CD4-positive, alpha-beta T cell (primary cell): ENCODE measurements around the gene ZNF717. TPM values are rescaled to one million over a fixed set of nuclear protein-coding genes. Genes with fewer than 3 reads are reported as not detected.
"Not testable (repeated sequence)": the region's sequence is repeated elsewhere in the genome, so short reads cannot be mapped to it uniquely, and the experiment has no call there.

Experiments used
- ATAC-seq: fragments of 200-7000 bp; cut with Tn5 transposase; one replicate; pipeline ENCODE4 v1.10.0; 2022; ENCODE audit warnings: mild to moderate bottlenecking; ENCODE audit not compliant: poor library complexity
- CTCF ChIA-PET: fragments of 350-600 bp; sonication (Branson Sonifier 250); formaldehyde crosslinking; loops from one replicate; lab custom pipeline; 2021; ENCODE audit warnings: antibody characterized with exemption, inconsistent platforms; lab: Charles Lee
- POLR2A ChIA-PET: fragments of 350-600 bp; sonication (Branson Sonifier 250); formaldehyde crosslinking; loops from one replicate; lab custom pipeline; 2021; ENCODE audit warnings: antibody characterized with exemption, inconsistent platforms; lab: Charles Lee
- DNase-seq, 14 experiments: peaks; one replicate each; pipeline ENCODE4 v3.0.0-alpha.2; 2013 to 2020; ENCODE audit warnings: mixed read lengths in 2 of 14
- H3K27ac ChIP-seq, 2 donors: one replicate each; pipeline versions ENCODE4 v1.5.1 to v1.7.0; 2013; ENCODE audit warnings: low read length in 2 of 2, low read depth in 1 of 2, mild to moderate bottlenecking in 1 of 2
- H3K27me3 ChIP-seq, 2 experiments: 1 replicate in 1 of 2; 2 replicates in 1 of 2; pipeline versions ENCODE4 v1.6.1 to v1.7.0; 2013; ENCODE audit warnings: low read length in 2 of 2, control low read depth in 1 of 2, mild to moderate bottlenecking in 1 of 2, moderate library complexity in 1 of 2; ENCODE audit not compliant: insufficient read depth in 2 of 2, control insufficient read depth in 1 of 2
- H3K36me3 ChIP-seq: one replicate; pipeline ENCODE4 v1.6.1; 2013; ENCODE audit warnings: low read length, control low read depth; ENCODE audit not compliant: insufficient read depth
- H3K4me1 ChIP-seq: one replicate; pipeline ENCODE4 v1.6.1; 2013; ENCODE audit warnings: low read length, control low read depth; ENCODE audit not compliant: insufficient read depth
- H3K4me3 ChIP-seq: one replicate; pipeline ENCODE4 v1.5.1; 2013; ENCODE audit warnings: mild to moderate bottlenecking, low read length, moderate library complexity
- H3K9me3 ChIP-seq, 2 experiments: 1 replicate in 1 of 2; 2 replicates in 1 of 2; pipeline versions ENCODE4 v1.6.1 to v1.7.0; 2013; ENCODE audit warnings: low read length in 2 of 2, mild to moderate bottlenecking in 2 of 2, control low read depth in 1 of 2, moderate library complexity in 1 of 2; ENCODE audit not compliant: control insufficient read depth in 1 of 2, insufficient read depth in 1 of 2
- H3K27ac Mint-ChIP-seq: one replicate; pipeline ENCODE4 v1.8.0; 2020; ENCODE audit warnings: mixed read lengths
- H3K27me3 Mint-ChIP-seq: one replicate; pipeline ENCODE4 v1.8.0; 2021; ENCODE audit warnings: mixed read lengths
- H3K36me3 Mint-ChIP-seq: one replicate; pipeline ENCODE4 v1.8.0; 2021; ENCODE audit warnings: low read depth, mixed read lengths
- H3K4me1 Mint-ChIP-seq: one replicate; pipeline ENCODE4 v1.8.0; 2021; ENCODE audit warnings: low read depth, mixed read lengths
- H3K4me3 Mint-ChIP-seq: one replicate; pipeline ENCODE4 v1.8.0; 2020; ENCODE audit warnings: mild to moderate bottlenecking, mixed read lengths
- H3K9me3 Mint-ChIP-seq: one replicate; pipeline ENCODE4 v1.8.0; 2020; ENCODE audit warnings: mixed read lengths
- intact Hi-C, 2 experiments: fragments of 100-400 bp; cut with DNase I in 1 of 2; cut with micrococcal nuclease in 1 of 2; formaldehyde crosslinking; loops; one replicate each; pipeline versions ENCODE4 v1.15.1 to v1.9.0; 2023 to 2025; cut with DNase I, micrococcal nuclease
- total RNA-seq, 174 experiments: library from RNA in 2 of 174; stranded (reverse) in 2 of 174; gene quantifications; one replicate each; pipeline ENCODE4 v1.2.3 and lab custom pipeline; 2021 to 2026
- TF ChIP-seq, protein P1 (sequence below): fragments of 200-600 bp; IDR thresholded peaks from one replicate; pipeline ENCODE4 v1.8.0; 2022; ENCODE audit warnings: antibody characterized with exemption, mild to moderate bottlenecking

The ZNF717 gene
- total RNA-seq, 2 experiments from 2014 or later, result 4.5 to 5.2 TPM

- H3K4me1 Mint-ChIP-seq, result no peaks in the 10 kb centered on the region
- intact Hi-C loops, result no loop called here
- ATAC-seq, result no peak
- no peaks in the 10 kb centered on the region for H3K36me3 ChIP-seq
- no peaks in the 10 kb centered on the region for H3K27me3 Mint-ChIP-seq
- no peak overlapping the region for H3K27ac ChIP-seq
- no peaks in the 10 kb centered on the region for H3K4me1 ChIP-seq
- no peaks in the 10 kb centered on the region for H3K36me3 Mint-ChIP-seq
- POLR2A ChIA-PET, result no interaction called here
- no peaks in the 10 kb centered on the region for H3K27me3 ChIP-seq
- no peak overlapping the region for H3K4me3 ChIP-seq
- no peak for DNase-seq
- CTCF ChIA-PET, result no interaction called here
- H3K9me3 Mint-ChIP-seq, result no peaks in the 10 kb centered on the region
- TF ChIP-seq, protein P1, sequence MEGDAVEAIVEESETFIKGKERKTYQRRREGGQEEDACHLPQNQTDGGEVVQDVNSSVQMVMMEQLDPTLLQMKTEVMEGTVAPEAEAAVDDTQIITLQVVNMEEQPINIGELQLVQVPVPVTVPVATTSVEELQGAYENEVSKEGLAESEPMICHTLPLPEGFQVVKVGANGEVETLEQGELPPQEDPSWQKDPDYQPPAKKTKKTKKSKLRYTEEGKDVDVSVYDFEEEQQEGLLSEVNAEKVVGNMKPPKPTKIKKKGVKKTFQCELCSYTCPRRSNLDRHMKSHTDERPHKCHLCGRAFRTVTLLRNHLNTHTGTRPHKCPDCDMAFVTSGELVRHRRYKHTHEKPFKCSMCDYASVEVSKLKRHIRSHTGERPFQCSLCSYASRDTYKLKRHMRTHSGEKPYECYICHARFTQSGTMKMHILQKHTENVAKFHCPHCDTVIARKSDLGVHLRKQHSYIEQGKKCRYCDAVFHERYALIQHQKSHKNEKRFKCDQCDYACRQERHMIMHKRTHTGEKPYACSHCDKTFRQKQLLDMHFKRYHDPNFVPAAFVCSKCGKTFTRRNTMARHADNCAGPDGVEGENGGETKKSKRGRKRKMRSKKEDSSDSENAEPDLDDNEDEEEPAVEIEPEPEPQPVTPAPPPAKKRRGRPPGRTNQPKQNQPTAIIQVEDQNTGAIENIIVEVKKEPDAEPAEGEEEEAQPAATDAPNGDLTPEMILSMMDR, result no peak
- no peaks in the 10 kb centered on the region for H3K9me3 ChIP-seq
- no peak overlapping the region for H3K4me3 Mint-ChIP-seq
- no peak overlapping the region for H3K27ac Mint-ChIP-seq
Observed at GRCh38 chr3:75814797-75815196, 29.4 kb upstream of the ZNF717 start.

DNA sequence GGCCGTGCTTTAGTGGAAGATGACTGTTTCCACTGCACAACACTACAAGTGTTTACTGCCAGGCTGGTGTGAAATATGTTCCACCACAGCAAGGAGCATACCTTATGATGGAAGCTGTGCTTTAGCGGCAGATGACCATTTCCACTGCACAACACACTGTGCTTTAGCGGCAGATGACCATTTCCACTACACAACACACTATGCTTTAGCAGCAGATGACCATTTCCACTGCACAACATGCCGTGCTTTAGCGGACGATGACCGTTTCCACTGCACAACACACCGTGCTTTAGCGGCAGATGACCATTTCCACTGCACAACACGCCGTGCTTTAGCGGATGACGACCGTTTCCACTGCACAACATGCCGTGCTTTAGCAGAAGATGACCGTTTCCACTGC, 2.8 kb downstream of the ZNF717 start:
- DNase-seq (no peak), ATAC-seq (no peak)
- H3K4me1 ChIP-seq, result peaks cover 6% of the 10 kb centered on the region
- POLR2A ChIA-PET, result no interaction called here
- no peak overlapping the region for H3K4me3 ChIP-seq
- TF ChIP-seq, protein P1, result no peak
- H3K9me3 ChIP-seq, result peaks cover 7 to 18% of the 10 kb centered on the region in 2 experiments
- intact Hi-C loops, result no loop called here
- H3K9me3 Mint-ChIP-seq, result peaks cover 11% of the 10 kb centered on the region
- CTCF ChIA-PET, result no interaction called here
- no peak overlapping the region for H3K4me3 Mint-ChIP-seq
- H3K27me3 Mint-ChIP-seq, result no peaks in the 10 kb centered on the region
- peaks cover 7% of the 10 kb centered on the region for H3K36me3 ChIP-seq
- no peak overlapping the region for H3K27ac ChIP-seq
- H3K4me1 Mint-ChIP-seq, result peaks cover 17% of the 10 kb centered on the region
- no peak overlapping the region for H3K27ac Mint-ChIP-seq
- H3K27me3 ChIP-seq, result no peaks in the 10 kb centered on the region
- peaks cover 84% of the 10 kb centered on the region for H3K36me3 Mint-ChIP-seq

DNA sequence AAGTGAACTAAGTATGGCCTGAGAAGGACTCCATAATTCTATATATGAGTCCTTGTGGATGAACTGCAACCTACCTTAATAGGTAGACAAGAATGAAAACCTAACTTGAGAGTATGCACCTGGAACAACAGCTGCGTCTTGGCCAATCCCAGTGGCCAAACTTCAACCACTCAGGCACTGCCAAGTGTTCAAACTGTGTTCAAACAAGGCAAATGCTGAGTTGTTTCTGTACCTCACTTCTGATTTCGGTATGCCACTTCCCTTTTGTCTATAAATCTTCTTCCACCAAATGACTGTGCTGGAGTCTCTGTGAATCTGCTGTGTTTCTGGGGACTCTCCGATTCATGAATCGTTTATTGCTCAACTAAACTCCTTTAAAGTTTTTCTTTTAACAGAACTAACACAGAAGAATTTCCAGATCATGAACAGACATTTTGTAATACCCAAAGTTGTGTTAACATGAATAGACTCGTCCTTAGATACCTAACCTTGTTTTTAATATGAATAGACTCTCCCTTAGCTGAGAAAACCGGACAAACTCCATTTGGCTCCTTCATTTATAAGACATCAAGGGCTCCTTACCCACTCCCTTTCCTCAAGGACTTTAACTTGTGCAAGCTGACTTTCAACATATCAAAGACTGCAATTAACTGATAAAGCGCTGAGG, 4.1 kb downstream of the ZNF717 start:
- ChIA-PET POLR2A (no interaction called here), CTCF (no interaction called here)
- Mint-ChIP-seq H3K4me1 (peaks cover 17% of the 10 kb centered on the region), H3K27ac (no peak overlapping the region), H3K36me3 (peaks cover 92% of the 10 kb centered on the region), H3K9me3 (peaks cover 9% of the 10 kb centered on the region), H3K27me3 (no peaks in the 10 kb centered on the region), H3K4me3 (peak overlapping the region; percentile 17)
- no peaks in the 10 kb centered on the region for H3K27me3 ChIP-seq
- peaks cover 10% of the 10 kb centered on the region for H3K36me3 ChIP-seq
- DNase-seq (no peak), ATAC-seq (no peak)
- H3K9me3 ChIP-seq, result peaks cover 7 to 13% of the 10 kb centered on the region in 2 experiments
- intact Hi-C loops, result no loop called here
- no peak overlapping the region for H3K27ac ChIP-seq
- H3K4me3 ChIP-seq, result no peak overlapping the region
- peaks cover 6% of the 10 kb centered on the region for H3K4me1 ChIP-seq
- TF ChIP-seq, protein P1, result no peak

- H3K9me3 Mint-ChIP-seq, H3K27ac ChIP-seq: not testable (repeated sequence)
Observed at GRCh38 chr3:75777742-75778141, 7.6 kb downstream of the ZNF717 start.

DNA sequence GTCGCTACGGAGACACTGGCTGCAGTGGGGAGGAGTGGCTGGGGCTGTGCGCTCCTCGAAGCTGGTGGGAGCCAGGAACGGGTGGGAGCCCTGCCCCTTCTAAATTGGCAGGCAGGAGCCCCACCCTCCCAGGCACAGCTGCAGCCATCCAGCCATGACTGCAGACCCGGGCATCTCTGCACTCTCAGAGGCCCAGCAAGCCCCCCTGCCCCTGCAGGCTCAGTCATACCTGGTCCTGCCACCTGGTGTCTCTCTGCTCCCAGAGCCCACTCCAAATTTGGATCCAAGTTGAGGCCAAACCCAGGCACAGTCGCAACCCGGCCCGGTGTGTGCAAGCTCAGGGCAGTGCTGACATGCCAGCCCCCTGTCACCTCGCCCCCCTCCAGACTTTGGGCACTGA, 13.7 kb downstream of the ZNF717 start:
- CTCF ChIA-PET, DNase-seq, H3K27ac Mint-ChIP-seq, H3K4me1 ChIP-seq, H3K4me1 Mint-ChIP-seq, H3K9me3 Mint-ChIP-seq, H3K27me3 ChIP-seq, POLR2A ChIA-PET, H3K27me3 Mint-ChIP-seq, intact Hi-C loops, H3K27ac ChIP-seq, ATAC-seq, H3K4me3 ChIP-seq, H3K4me3 Mint-ChIP-seq: not testable (repeated sequence)
- H3K9me3 ChIP-seq, result peaks cover 11 to 48% of the 10 kb centered on the region in 2 experiments
- peaks cover 13% of the 10 kb centered on the region for H3K36me3 ChIP-seq
- peaks cover 78% of the 10 kb centered on the region for H3K36me3 Mint-ChIP-seq

More at GRCh38 chr3:75777742-75778141, 7.6 kb downstream of the ZNF717 start:
- CTCF ChIA-PET, H3K27me3 Mint-ChIP-seq, H3K27ac Mint-ChIP-seq, H3K4me3 Mint-ChIP-seq, H3K36me3 ChIP-seq, DNase-seq, intact Hi-C loops, H3K4me1 Mint-ChIP-seq, H3K4me3 ChIP-seq, H3K4me1 ChIP-seq, ATAC-seq, H3K27me3 ChIP-seq, POLR2A ChIA-PET: not testable (repeated sequence)
- H3K36me3 Mint-ChIP-seq, result peaks cover 84% of the 10 kb centered on the region
- peaks cover 8 to 13% of the 10 kb centered on the region in 2 experiments for H3K9me3 ChIP-seq
